ENCODE measurements around the gene LMTK3.
"Not testable (repeated sequence)": the region's sequence is repeated elsewhere in the genome, so short reads cannot be mapped to it uniquely, and the experiment has no call there.

DNA sequence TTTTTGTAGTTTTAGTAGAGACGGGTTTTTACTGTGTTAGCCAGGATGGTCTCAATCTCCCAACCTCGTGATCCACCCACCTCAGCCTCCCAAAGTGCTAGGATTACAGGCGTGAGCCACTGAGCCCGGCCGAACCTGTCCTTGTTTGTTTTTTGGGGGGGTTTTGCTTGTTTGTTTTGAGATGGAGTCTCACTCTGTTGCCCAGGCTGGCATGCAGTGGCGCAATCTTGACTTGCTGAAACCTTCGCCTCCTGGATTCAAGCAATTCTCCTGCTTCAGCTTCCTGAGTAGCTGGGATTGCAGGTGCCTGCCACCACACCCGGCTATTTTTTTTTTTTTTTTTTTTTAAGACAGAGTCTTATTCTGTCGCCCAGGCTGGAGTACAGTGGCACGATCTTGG is 24.9 kb downstream of the LMTK3 start:
- TF ChIP-seq, protein P1, sequence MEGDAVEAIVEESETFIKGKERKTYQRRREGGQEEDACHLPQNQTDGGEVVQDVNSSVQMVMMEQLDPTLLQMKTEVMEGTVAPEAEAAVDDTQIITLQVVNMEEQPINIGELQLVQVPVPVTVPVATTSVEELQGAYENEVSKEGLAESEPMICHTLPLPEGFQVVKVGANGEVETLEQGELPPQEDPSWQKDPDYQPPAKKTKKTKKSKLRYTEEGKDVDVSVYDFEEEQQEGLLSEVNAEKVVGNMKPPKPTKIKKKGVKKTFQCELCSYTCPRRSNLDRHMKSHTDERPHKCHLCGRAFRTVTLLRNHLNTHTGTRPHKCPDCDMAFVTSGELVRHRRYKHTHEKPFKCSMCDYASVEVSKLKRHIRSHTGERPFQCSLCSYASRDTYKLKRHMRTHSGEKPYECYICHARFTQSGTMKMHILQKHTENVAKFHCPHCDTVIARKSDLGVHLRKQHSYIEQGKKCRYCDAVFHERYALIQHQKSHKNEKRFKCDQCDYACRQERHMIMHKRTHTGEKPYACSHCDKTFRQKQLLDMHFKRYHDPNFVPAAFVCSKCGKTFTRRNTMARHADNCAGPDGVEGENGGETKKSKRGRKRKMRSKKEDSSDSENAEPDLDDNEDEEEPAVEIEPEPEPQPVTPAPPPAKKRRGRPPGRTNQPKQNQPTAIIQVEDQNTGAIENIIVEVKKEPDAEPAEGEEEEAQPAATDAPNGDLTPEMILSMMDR (IDR thresholded peaks at IDR 0.05) = not testable (repeated sequence)
- TF ChIP-seq SP1 (CRISPR knock-in tag; conservative IDR thresholded peaks at IDR 0.05) = not testable (repeated sequence)
- TF ChIP-seq, protein P2, sequence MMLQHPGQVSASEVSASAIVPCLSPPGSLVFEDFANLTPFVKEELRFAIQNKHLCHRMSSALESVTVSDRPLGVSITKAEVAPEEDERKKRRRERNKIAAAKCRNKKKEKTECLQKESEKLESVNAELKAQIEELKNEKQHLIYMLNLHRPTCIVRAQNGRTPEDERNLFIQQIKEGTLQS (CRISPR knock-in tag; conservative IDR thresholded peaks at IDR 0.05) = not testable (repeated sequence)
- TF ChIP-seq, protein P3, sequence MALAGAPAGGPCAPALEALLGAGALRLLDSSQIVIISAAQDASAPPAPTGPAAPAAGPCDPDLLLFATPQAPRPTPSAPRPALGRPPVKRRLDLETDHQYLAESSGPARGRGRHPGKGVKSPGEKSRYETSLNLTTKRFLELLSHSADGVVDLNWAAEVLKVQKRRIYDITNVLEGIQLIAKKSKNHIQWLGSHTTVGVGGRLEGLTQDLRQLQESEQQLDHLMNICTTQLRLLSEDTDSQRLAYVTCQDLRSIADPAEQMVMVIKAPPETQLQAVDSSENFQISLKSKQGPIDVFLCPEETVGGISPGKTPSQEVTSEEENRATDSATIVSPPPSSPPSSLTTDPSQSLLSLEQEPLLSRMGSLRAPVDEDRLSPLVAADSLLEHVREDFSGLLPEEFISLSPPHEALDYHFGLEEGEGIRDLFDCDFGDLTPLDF (CRISPR knock-in tag; IDR thresholded peaks at IDR 0.05) = not testable (repeated sequence)

Data from WTC11 (cell line).